ENCODE results near the gene LCP1.

DNA sequence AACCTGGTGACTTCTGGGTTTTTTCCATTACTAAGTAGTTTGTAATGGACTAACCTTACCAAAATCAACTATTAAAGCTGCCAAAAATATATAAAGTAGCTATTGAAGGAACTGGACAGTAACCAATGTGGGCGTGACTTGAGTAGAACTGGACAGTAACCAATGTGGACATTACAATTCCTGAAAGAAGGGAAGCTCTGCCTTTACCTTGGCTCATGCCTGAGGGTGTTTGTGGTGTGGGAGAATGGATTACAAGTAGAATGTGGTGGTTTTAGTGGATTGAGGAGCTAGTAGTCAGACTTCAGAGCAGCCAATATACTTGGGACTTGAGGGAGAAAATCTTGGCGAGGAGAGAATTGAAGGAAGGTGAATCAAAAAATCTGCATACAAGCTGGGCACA is 47.3 kb upstream of the LCP1 start:
- TF ChIP-seq CTCF (IDR thresholded peaks at IDR 0.05 in 4 of 5, conservative IDR thresholded peaks at IDR 0.05 in 1 of 5) (no peak), POLR2A (IDR thresholded peaks at IDR 0.05) (no peak)
